Measurements from ENCODE around the gene SLC25A29. TPM values are rescaled to one million over a fixed set of nuclear protein-coding genes. Genes with fewer than 3 reads are reported as not detected.
A peak's percentile ranks its signal among the peaks of the same experiment; 100 is the strongest.

Gene SLC25A29
- polyA plus RNA-seq, 2 of the 4 experiments (the other 2 are of a cell fraction) = 6.3 to 15.1 TPM

DNA sequence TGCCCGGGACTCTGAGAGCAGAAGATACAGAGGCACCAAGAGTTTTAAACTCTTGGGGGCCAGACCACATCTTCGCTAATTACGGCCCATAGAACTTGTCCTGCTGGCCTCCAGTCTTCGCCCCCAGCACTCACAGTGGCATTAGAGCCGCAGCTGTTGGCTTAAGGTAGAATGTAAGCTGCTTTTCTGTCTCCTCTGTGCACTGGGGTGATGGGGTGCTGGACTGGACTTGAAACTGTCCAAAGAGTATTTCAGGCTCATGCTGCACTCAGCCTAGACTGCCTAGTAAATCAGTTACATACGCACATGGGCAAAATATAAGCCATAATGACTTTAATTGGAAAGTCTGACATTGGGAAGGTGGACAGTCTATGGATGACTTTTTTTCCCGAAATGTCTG, 38.3 kb downstream of the SLC25A29 start:
- TF ChIP-seq EHMT2 (IDR thresholded peaks at IDR 0.05; ENCODE audit: low read depth) (no peak), JUNB (IDR thresholded peaks at IDR 0.05) (no peak), RCOR1 (IDR thresholded peaks at IDR 0.05; ENCODE audit: low read depth, low read length) (no peak), CHD2 (IDR thresholded peaks at IDR 0.05; ENCODE audit: low read length, partially characterized antibody) (no peak), TP53 (CRISPR knock-in tag; IDR thresholded peaks at IDR 0.05) (no peak)
- DNase-seq (ENCODE audit: low read depth in 1 of 2, low spot score in 1 of 2) = no peak
- 93% methylated on average over 7 of the region's 7 CpGs for WGBS (ENCODE audit: missing lambda C conversion rate)
- no peak overlapping the region for H3K27ac ChIP-seq
- no peak for FAIRE-seq
- 0 out of 3 replicates have a peak, but pooled peaks cover 5% of the 10 kb centered on the region for H3K4me1 ChIP-seq
- POLR2A ChIA-PET = no interaction called here
- no peak overlapping the region for H3K4me3 ChIP-seq
- no peak overlapping the region for H3K4me2 ChIP-seq
- peak in 1 of 2 experiments; percentile 21; a peak in 1 of 6 replicates for ATAC-seq
- no peaks in the 10 kb centered on the region for H3K9me3 ChIP-seq
- CTCF ChIA-PET = interaction anchor here (1.2 to 2.0 kb wide), 4 partner anchors 10 to 75 kb away, joined by 3 to 11 read pairs (median 6); no protein-coding TSS in a partner anchor

DNA sequence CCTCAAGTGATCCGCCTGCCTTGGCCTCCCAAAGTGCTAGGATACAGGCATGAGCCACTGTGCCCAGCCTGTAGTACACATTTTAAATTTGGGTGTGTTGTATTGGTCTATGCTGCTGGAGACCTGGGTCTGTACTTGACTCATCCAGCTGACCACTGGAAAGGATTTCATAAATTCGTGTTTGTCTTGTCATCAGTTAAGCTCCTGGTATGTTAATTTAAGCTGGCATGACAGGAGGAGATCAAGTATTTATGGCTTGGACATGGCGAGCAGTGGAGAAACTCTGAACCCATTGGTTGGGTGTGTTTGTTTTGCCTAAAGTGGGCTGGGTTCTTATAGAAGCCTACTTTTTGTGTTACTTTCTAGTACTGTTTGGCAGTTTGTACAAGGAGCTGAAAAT, 43.1 kb downstream of the SLC25A29 start:
- 73% methylated on average over 3 of the region's 3 CpGs for WGBS (ENCODE audit: missing lambda C conversion rate)
- ATAC-seq (no peak), DNase-seq (ENCODE audit: low read depth in 1 of 2, low spot score in 1 of 2) (no peak), FAIRE-seq (no peak)
- H3K4me2 ChIP-seq = no peak overlapping the region
- no peak for TF ChIP-seq RAD21 (conservative IDR thresholded peaks at IDR 0.05 in 1 of 2, IDR thresholded peaks at IDR 0.05 in 1 of 2)
- no peak for TF ChIP-seq ZNF302 (CRISPR knock-in tag; IDR thresholded peaks at IDR 0.05)
- TF ChIP-seq EHF (CRISPR knock-in tag; IDR thresholded peaks at IDR 0.05) = no peak
- TF ChIP-seq MAFK (IDR thresholded peaks at IDR 0.05; ENCODE audit: partially characterized antibody) = no peak
- TF ChIP-seq, protein P1, sequence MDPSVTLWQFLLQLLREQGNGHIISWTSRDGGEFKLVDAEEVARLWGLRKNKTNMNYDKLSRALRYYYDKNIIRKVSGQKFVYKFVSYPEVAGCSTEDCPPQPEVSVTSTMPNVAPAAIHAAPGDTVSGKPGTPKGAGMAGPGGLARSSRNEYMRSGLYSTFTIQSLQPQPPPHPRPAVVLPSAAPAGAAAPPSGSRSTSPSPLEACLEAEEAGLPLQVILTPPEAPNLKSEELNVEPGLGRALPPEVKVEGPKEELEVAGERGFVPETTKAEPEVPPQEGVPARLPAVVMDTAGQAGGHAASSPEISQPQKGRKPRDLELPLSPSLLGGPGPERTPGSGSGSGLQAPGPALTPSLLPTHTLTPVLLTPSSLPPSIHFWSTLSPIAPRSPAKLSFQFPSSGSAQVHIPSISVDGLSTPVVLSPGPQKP (IDR thresholded peaks at IDR 0.05; ENCODE audit: low read depth, low read length) = no peak
- no peak for TF ChIP-seq CEBPB (IDR thresholded peaks at IDR 0.05)
- TF ChIP-seq SMC3 (IDR thresholded peaks at IDR 0.05) = no peak
- no peak for TF ChIP-seq CHD4 (IDR thresholded peaks at IDR 0.05; ENCODE audit: borderline replicate concordance)
- no peak for TF ChIP-seq PHF8 (IDR thresholded peaks at IDR 0.05; ENCODE audit: borderline replicate concordance, low read depth)
- TF ChIP-seq, protein P2, sequence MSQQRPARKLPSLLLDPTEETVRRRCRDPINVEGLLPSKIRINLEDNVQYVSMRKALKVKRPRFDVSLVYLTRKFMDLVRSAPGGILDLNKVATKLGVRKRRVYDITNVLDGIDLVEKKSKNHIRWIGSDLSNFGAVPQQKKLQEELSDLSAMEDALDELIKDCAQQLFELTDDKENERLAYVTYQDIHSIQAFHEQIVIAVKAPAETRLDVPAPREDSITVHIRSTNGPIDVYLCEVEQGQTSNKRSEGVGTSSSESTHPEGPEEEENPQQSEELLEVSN (IDR thresholded peaks at IDR 0.05; ENCODE audit: borderline replicate concordance, low read depth) = no peak
- H3K4me1 ChIP-seq = no peaks in the 10 kb centered on the region
- no peak overlapping the region for H3K27ac ChIP-seq
- POLR2A ChIA-PET = no interaction called here
- H3K4me3 ChIP-seq = no peak overlapping the region
- H3K9me3 ChIP-seq = no peaks in the 10 kb centered on the region
- CTCF ChIA-PET = interaction anchor here (0.6 to 2.8 kb wide), 10 partner anchors 9 to 114 kb away, joined by 3 to 14 read pairs (median 4); no protein-coding TSS in a partner anchor

DNA sequence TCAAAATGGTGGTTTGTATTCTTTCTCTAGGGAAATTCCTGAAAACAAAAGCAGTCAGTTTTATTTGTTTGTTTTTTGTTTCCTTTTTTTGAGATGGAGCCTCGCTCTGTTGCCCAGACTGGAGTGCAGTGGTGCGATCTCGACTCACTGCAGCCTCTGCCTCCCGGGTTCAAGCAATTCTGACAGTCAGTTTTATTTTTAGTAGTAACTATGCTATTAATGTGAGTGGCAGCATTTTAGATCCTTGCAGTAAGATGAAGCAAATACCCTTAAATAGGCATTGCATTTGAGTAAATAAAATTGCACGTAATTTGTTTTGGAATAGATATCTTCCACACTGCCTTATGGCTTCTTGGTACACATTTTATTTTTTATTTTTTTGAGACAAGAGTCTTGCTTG, 43.7 kb downstream of the SLC25A29 start:
- ATAC-seq (no peak), DNase-seq (ENCODE audit: low read depth in 1 of 2, low spot score in 1 of 2) (no peak), FAIRE-seq (no peak)
- 88% methylated on average over 5 of the region's 5 CpGs for WGBS (ENCODE audit: missing lambda C conversion rate)
- no peaks in the 10 kb centered on the region for H3K4me1 ChIP-seq
- H3K27ac ChIP-seq = no peak overlapping the region
- no peak overlapping the region for H3K4me2 ChIP-seq
- ChIA-PET POLR2A (no interaction called here), CTCF (interaction anchor here (0.6 to 2.8 kb wide), 6 partner anchors 11 to 279 kb away, joined by 3 to 12 read pairs (median 4); no protein-coding TSS in a partner anchor)
- H3K9me3 ChIP-seq = no peaks in the 10 kb centered on the region
- no peak for TF ChIP-seq EP300 (IDR thresholded peaks at IDR 0.05)
- no peak for TF ChIP-seq JUN (IDR thresholded peaks at IDR 0.05)
- TF ChIP-seq KDM1A (IDR thresholded peaks at IDR 0.05; ENCODE audit: low read depth) = no peak
- no peak for TF ChIP-seq ZSCAN20 (CRISPR knock-in tag; IDR thresholded peaks at IDR 0.05)
- TF ChIP-seq, protein P3, sequence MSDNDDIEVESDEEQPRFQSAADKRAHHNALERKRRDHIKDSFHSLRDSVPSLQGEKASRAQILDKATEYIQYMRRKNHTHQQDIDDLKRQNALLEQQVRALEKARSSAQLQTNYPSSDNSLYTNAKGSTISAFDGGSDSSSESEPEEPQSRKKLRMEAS (IDR thresholded peaks at IDR 0.05) = no peak
- TF ChIP-seq TFCP2L1 (CRISPR knock-in tag; IDR thresholded peaks at IDR 0.05) = no peak
- no peak for TF ChIP-seq RNF2 (IDR thresholded peaks at IDR 0.05; ENCODE audit: borderline replicate concordance, low read depth)
- TF ChIP-seq SREBF2 (IDR thresholded peaks at IDR 0.05) = no peak
- TF ChIP-seq HDAC2 (IDR thresholded peaks at IDR 0.05) = no peak
- TF ChIP-seq, protein P4, sequence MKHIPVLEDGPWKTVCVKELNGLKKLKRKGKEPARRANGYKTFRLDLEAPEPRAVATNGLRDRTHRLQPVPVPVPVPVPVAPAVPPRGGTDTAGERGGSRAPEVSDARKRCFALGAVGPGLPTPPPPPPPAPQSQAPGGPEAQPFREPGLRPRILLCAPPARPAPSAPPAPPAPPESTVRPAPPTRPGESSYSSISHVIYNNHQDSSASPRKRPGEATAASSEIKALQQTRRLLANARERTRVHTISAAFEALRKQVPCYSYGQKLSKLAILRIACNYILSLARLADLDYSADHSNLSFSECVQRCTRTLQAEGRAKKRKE (CRISPR knock-in tag; IDR thresholded peaks at IDR 0.05; ENCODE audit: low read depth) = no peak
- TF ChIP-seq POLR2AphosphoS2 (conservative IDR thresholded peaks at IDR 0.05; ENCODE audit: low read length) = no peak
- no peak overlapping the region for H3K4me3 ChIP-seq

Measured in A549 (cell line).